Stimulated activated CD4-positive, alpha-beta T cell treated with anti-CD3 and anti-CD28 coated beads, TNF-alpha, amount 100 ng/mL, for 4 hours (primary cell): ENCODE measurements around the gene SOWAHC.

Experiments
- DNase-seq, 3 experiments: peaks; one replicate each; pipeline ENCODE4 v3.0.0-alpha.2; 2020; ENCODE audit warnings: low read depth in 3 of 3

SOWAHC gene

GRCh38 chr2:109644571-109645275 is 30.6 kb downstream of the SOWAHC start:
- DNase-seq, result no peak

GRCh38 chr2:109645412-109646184 is 31.4 kb downstream of the SOWAHC start:
- DNase-seq, result no peak

GRCh38 chr2:109646961-109647360 is 32.8 kb downstream of the SOWAHC start:
- no peak for DNase-seq

- DNase-seq, result no peak
These were observed 33.5 kb downstream of the SOWAHC start for GRCh38 chr2:109647636-109648035.

- no peak for DNase-seq
These were observed 33.9 kb downstream of the SOWAHC start for GRCh38 chr2:109648041-109648527.

- no peak for DNase-seq
These were observed 35.9 kb downstream of the SOWAHC start for GRCh38 chr2:109649736-109650695.

GRCh38 chr2:109654326-109655050 is 40.3 kb downstream of the SOWAHC start:
- DNase-seq, result no peak

- no peak for DNase-seq
These were observed 41.1 kb downstream of the SOWAHC start for GRCh38 chr2:109655287-109655686.

GRCh38 chr2:109659396-109660045 is 45.4 kb downstream of the SOWAHC start:
- DNase-seq, result no peak

GRCh38 chr2:109660046-109660860 is 46.1 kb downstream of the SOWAHC start:
- no peak for DNase-seq

- no peak for DNase-seq
These were observed 48.7 kb downstream of the SOWAHC start for GRCh38 chr2:109662889-109663288.

- no peak for DNase-seq
These were observed 49.6 kb downstream of the SOWAHC start for GRCh38 chr2:109663721-109664120.

GRCh38 chr2:109666466-109666865 is 52.3 kb downstream of the SOWAHC start:
- DNase-seq, result no peak
